ENCODE data around the gene INTS6.

Gene INTS6, protein sequence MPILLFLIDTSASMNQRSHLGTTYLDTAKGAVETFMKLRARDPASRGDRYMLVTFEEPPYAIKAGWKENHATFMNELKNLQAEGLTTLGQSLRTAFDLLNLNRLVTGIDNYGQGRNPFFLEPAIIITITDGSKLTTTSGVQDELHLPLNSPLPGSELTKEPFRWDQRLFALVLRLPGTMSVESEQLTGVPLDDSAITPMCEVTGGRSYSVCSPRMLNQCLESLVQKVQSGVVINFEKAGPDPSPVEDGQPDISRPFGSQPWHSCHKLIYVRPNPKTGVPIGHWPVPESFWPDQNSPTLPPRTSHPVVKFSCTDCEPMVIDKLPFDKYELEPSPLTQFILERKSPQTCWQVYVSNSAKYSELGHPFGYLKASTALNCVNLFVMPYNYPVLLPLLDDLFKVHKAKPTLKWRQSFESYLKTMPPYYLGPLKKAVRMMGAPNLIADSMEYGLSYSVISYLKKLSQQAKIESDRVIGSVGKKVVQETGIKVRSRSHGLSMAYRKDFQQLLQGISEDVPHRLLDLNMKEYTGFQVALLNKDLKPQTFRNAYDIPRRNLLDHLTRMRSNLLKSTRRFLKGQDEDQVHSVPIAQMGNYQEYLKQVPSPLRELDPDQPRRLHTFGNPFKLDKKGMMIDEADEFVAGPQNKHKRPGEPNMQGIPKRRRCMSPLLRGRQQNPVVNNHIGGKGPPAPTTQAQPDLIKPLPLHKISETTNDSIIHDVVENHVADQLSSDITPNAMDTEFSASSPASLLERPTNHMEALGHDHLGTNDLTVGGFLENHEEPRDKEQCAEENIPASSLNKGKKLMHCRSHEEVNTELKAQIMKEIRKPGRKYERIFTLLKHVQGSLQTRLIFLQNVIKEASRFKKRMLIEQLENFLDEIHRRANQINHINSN

DNA sequence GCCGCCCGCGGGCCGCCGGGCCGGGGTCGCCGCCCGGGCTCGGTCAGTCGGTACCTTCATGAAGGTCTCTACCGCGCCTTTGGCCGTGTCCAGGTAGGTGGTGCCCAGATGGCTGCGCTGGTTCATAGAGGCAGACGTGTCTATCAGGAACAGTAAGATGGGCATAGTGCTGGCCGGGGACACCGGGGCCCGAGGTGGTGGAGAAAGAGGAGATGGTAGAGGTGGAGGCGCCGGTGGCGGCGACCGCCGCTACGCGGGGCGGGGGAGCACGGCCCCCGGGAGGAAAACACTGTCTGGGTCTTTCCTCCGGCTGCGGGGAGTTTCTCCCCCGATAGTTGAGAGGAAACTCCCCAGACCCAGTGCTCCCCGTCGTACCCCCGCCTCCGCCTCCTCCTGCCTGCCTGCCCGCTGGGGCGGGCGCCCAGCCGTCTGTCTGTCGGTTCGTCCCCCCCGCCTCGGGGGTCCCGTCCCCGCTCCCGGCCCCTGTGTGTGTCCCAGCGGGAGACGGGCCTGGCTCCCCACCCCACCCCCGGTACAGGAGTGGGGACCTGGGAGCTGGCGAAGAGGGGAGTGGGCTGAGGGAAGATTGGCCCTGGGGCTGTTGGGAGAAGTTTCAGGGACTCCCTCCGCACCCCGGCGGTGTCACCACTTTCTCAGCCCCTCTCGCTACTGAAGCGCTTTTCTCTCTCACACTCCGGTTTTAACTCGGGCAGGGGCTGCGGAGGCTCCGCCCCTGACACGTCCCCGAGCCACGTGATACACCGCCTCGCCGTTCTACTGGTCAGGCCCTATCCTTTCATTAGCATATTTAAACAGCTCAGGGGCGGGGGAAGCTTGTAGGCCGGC, at the start of gene INTS6:
Gene INTS6, minus strand, starts transcription at position 676 of the 846 bp plus-strand sequence. Its CDS starts 511 bp downstream, at position 165.
- peak; percentile 94 to 99 (median 99) for DNase-seq (ENCODE audit: low read depth in 3 of 3, low spot score in 1 of 3)

DNA sequence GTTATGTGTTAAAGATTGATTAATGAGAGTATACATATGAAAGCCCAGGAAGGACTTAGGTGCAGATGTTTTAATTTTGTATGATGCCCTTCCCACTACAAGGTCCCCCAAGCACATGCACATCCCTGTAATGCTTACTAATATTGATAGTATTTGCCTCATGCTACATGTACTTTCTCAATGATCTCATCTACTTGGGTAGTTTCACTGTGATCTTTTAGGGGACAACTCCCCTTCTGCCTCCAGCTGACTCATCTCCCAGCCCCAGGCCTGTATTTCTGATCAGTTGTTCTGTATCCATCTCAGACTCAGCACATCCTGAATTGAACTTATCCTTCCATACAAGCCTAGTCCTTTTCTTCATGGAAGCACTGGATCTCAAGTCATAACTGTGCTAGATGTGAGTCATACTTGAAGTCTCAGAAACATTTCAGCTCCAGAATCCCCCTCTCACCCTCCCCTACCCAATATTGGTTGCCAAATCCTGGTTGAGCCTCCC, 49.4 kb upstream of the INTS6 start:
- DNase-seq (ENCODE audit: low read depth in 3 of 3, low spot score in 1 of 3): no peak

DNA sequence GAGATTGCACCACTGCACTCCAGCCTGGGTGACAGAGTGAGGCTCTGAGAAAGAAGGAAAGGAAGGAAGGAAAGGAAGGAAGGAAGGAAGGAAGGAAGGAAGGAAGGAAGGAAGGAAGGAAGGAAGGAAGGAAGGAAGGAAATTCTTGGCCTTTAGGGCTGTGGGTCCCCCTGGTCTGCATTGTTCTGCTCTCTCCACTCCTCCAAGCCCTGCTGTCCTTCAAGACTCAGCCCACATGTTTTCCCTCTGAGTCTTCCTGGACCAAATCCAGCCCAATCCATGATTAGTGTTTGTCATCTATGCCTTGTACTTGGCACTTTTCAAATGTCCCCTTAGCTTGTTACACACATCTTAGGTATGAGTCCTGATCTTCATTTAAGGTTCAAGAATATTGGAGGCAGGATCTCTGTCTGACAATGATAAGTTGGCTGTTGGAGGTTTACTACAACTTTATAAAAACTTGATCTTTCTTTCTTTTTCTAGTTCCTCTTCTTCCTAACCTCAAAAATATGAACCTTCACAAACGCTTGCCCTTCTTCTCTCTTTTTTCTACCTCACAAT, 48.8 kb upstream of the INTS6 start:
- no peak for DNase-seq (ENCODE audit: low read depth in 3 of 3, low spot score in 1 of 3)

DNA sequence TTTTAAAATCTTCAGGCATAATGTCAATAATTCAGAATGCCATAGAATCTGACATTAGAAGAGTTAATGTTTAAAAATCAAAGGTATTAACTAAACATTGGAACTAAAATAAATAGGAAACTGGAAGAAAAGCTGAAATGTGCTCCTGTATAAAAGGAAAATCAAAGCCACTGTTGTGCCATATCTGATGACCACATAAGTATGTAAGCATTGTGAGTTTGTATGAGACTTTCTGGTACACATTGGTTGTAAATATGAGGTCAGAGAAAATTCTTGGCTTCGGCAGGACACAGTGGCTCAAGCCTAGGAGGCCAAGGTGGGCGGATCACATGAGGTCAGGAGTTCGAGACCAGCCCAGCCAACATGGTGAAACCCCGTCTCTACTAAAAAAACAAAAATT, 48.3 kb upstream of the INTS6 start:
- no peak for DNase-seq (ENCODE audit: low read depth in 3 of 3, low spot score in 1 of 3)

DNA sequence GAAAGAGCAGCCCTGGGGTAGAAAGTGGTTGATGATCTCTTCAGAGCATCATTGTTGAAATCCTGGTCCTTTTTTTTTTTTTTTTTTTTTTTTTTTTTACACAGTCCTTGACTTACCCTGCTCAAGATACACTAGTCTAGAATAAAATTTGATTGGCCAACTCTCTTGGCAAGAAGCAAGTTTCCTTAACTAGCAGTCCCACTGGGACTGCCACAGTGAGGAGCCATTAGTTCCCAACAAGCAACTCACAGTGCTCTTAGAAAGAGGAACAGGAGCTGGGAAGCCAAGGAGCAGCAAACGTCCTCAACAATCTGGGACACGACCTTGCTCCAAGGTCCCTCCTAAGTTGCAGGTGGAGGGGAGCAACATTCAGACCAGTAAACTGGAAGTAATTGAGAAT, 47.9 kb upstream of the INTS6 start:
- DNase-seq (ENCODE audit: low read depth in 3 of 3, low spot score in 1 of 3): no peak

DNA sequence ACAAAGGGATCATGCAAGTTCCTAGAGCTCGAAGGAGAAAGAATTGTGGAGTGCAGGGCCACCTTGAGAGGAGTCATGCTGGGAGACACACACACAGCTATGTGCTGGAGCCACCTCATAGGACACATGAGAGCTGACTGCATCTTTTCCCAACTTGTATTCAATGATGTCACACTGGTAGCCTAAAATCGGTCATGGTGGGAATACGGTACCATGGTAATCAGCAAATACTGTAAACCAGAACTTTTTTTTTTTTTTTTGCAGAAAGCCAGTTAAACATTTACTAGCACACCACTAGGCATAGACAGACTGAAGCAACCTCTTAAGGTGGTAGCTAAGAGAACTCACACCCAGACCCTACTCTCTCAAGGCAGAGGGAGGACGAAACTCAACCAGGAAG, 47.0 kb upstream of the INTS6 start:
- no peak for DNase-seq (ENCODE audit: low read depth in 3 of 3, low spot score in 1 of 3)

DNA sequence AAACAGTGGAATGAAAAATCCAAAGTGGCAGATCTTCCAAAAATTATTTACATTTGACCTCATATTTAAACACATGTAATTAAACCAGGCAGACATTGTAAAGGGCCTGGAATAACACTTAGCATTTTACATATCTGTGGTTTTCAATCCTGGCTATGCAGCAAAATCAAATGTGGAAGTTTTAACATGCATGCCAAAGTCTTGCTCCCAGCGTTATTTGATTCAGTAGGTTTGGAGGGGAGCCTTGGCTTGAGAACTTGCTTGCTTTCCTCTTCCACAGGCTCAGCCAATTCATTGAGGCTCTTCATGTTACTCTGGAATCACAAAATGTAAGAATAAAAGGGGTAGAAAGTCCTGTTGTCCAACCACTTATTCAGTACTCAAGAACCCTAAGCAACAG, 42.5 kb upstream of the INTS6 start:
- no peak for DNase-seq (ENCODE audit: low read depth in 3 of 3, low spot score in 1 of 3)

DNA sequence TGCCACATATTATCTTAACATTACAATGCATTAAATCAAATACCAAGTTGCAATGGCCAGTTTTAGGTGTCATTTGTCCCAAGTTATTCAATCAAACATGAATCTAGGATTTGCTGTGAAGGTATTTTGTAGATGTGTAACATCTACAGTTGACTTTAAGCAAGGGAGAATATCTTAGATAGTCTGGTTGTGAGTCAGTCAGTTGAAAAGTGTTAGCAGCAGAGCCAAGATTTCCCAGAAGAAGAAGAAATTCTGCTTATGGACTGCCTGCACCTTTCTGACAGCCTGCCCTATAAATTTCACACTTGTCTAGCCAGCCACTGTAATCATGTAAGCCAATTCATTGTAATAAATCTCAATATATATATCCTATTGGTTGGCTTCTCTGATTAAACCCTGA, 41.3 kb upstream of the INTS6 start:
- no peak for DNase-seq (ENCODE audit: low read depth in 3 of 3, low spot score in 1 of 3)

DNA sequence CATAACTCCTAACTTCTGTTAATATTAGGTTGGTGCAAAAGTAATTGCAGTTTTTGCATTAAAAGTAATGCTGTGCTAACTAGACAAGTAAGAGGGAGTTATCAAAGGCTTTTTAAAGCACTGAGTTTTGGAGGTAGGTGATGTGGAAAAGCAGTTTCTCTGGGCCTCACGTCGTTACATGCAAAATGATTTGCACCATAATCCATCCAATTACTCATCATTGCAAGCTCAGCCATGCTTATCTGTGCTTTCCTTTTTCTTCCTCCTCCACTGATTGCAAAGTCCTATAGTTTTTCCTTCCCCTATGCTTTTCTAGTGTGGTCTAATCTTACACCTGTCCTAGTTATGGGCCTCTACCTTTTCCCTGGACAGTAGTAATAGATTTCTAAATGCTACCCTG, 35.4 kb upstream of the INTS6 start:
- no peak for DNase-seq (ENCODE audit: low read depth in 3 of 3, low spot score in 1 of 3)

GRCh38 chr13:51481656-51482055, 28.8 kb upstream of the INTS6 start:
- DNase-seq (ENCODE audit: low read depth in 3 of 3, low spot score in 1 of 3): no peak

GRCh38 chr13:51479199-51479523, 26.3 kb upstream of the INTS6 start:
- no peak for DNase-seq (ENCODE audit: low read depth in 3 of 3, low spot score in 1 of 3)

- DNase-seq (ENCODE audit: low read depth in 3 of 3, low spot score in 1 of 3): no peak
Observed at GRCh38 chr13:51478418-51479198, 25.8 kb upstream of the INTS6 start.

GRCh38 chr13:51477653-51478324, 25.0 kb upstream of the INTS6 start:
- DNase-seq (ENCODE audit: low read depth in 3 of 3, low spot score in 1 of 3): no peak

- no peak for DNase-seq (ENCODE audit: low read depth in 3 of 3, low spot score in 1 of 3)
Observed at GRCh38 chr13:51477149-51477548, 24.3 kb upstream of the INTS6 start.

DNA sequence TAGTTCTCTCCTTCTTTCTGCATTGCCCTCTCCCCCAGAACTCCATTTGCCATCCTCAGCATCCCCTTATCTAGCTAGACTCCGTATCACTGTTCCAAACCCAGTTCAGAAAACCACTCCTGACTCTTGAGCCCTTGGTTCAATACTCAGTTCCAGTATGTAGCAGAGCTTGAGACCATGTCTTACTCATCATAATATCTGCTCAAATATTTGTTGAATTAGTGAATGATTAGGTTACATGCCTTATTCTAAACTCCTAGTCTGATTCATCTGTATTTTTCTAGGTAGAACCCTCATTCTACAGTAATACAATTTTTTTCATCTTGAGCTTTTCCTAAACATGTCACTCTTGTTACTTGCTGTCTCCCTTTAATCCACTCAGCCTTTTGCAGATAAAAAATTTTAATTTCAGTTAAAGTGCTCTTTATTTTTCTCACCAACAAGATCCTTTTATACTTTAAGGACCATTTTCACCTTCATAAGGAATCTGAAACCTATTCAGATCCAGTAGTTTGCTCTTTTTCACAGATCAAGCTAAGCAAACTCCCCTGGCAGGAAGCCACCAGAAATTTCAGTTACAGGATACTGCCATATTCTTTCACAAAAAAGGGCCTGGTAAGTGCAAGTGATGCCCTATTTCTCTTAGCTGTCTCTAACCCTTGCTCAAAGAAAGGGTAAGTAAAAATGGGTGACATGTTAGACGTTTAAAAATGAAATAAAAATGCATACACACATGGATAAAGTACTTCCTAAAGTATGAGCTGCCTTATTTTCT, 23.1 kb upstream of the INTS6 start:
- DNase-seq (ENCODE audit: low read depth in 3 of 3, low spot score in 1 of 3): no peak

- no peak for DNase-seq (ENCODE audit: low read depth in 3 of 3, low spot score in 1 of 3)
Observed at GRCh38 chr13:51469790-51470189, 17.0 kb upstream of the INTS6 start.

DNA sequence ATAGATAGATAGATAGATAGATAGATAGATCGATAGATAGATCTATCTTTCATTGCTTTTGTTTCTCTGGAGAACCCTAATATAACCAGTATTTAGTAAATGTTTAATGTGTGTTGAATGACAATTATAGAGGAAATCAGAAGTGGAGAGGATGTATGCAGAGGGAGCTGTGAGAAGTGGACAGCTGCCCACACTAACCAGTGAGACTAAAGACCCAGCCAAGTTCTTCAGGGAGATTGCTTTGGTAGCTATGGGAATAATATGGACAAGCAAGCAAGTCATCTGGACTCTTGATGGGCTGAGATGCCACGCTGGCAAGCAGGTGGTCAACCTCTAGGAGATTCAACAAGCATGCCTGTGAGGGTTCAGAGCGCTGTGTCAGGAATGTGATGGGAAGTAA, 14.9 kb upstream of the INTS6 start:
- DNase-seq (ENCODE audit: low read depth in 3 of 3, low spot score in 1 of 3): no peak

DNA sequence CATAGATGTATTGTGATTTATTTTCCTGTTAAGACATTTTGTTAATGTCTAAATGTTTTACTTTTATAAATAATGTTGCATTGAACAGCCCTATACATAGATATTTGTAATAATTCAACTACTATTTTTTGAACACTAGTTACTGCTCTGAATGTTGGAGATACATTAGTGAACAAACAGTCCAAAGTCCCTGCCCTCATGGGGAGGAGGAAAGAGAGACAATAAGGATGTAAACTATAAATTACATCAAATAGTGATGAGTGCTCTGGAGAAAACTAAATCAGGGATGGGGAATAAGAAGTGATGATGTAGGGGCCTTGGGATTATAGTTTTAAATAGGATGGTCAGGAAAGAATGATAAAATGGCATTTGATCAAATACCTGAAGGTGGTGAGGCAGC, 12.3 kb upstream of the INTS6 start:
- DNase-seq (ENCODE audit: low read depth in 3 of 3, low spot score in 1 of 3): no peak
